ENCODE measurements around the gene KLF13.

The KLF13 gene

DNA sequence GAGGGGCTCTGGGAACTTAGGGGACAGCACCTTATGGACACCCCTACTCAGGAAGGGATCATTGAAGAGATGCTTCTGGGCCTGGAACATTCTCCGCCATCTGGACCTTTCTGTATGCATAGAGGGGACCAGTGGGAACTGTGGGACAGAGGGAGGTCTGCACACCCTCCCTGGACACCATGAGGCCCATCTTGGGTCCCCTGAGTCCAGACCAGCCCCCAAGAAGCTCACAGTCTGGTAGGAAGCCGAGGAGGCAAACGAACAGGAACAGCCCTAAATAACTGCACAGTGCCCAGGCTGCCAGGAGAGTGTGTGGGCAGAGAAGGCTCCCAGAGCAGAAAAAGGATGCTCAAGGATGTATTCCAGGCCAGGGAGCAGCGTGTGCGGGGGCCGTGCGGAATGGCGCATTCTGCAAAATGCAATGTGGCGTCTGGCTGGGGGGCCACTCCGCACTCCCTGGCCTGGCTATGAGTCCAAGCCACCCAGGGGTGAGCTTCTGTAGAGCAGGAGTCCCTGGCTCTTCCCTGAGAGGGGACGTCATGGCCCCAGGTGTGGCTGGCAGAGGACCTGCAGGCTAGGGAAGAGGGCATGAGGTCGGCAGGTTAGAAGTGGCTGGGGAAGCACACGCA lies 24.5 kb upstream of the KLF13 start:
- Histone ChIP-seq H3K4me3 (ENCODE audit: low read depth, low read length) (no peak overlapping the region), H3K4me1 (ENCODE audit: control insufficient read depth, insufficient read depth, low read length) (peaks cover 31% of the 10 kb centered on the region), H3K36me3 (ENCODE audit: control insufficient read depth, insufficient read depth, low read length) (no peaks in the 10 kb centered on the region)

GRCh38 chr15:31302778-31303725 lies 23.6 kb upstream of the KLF13 start:
- H3K9ac ChIP-seq (ENCODE audit: low read depth, low read length), result no peak overlapping the region
- H3K27me3 ChIP-seq (ENCODE audit: control insufficient read depth, insufficient read depth, low read length), result no peaks in the 10 kb centered on the region
- no peak overlapping the region for H3K4me3 ChIP-seq (ENCODE audit: low read depth, low read length)
- no peaks in the 10 kb centered on the region for H3K9me3 ChIP-seq (ENCODE audit: control insufficient read depth, insufficient read depth, low read length)
- peaks cover 38% of the 10 kb centered on the region for H3K4me1 ChIP-seq (ENCODE audit: control insufficient read depth, insufficient read depth, low read length)
- no peaks in the 10 kb centered on the region for H3K36me3 ChIP-seq (ENCODE audit: control insufficient read depth, insufficient read depth, low read length)

More for the DNA sequence above, 24.5 kb upstream of the KLF13 start:
- no peaks in the 10 kb centered on the region for H3K27me3 ChIP-seq (ENCODE audit: control insufficient read depth, insufficient read depth, low read length)
- H3K9ac ChIP-seq (ENCODE audit: low read depth, low read length), result no peak overlapping the region
- no peaks in the 10 kb centered on the region for H3K9me3 ChIP-seq (ENCODE audit: control insufficient read depth, insufficient read depth, low read length)

GRCh38 chr15:31303726-31304648 lies 22.6 kb upstream of the KLF13 start:
- Histone ChIP-seq H3K9ac (ENCODE audit: low read depth, low read length) (no peak overlapping the region), H3K4me3 (ENCODE audit: low read depth, low read length) (no peak overlapping the region), H3K9me3 (ENCODE audit: control insufficient read depth, insufficient read depth, low read length) (no peaks in the 10 kb centered on the region), H3K27me3 (ENCODE audit: control insufficient read depth, insufficient read depth, low read length) (no peaks in the 10 kb centered on the region), H3K4me1 (ENCODE audit: control insufficient read depth, insufficient read depth, low read length) (peaks cover 46% of the 10 kb centered on the region), H3K36me3 (ENCODE audit: control insufficient read depth, insufficient read depth, low read length) (no peaks in the 10 kb centered on the region)

DNA sequence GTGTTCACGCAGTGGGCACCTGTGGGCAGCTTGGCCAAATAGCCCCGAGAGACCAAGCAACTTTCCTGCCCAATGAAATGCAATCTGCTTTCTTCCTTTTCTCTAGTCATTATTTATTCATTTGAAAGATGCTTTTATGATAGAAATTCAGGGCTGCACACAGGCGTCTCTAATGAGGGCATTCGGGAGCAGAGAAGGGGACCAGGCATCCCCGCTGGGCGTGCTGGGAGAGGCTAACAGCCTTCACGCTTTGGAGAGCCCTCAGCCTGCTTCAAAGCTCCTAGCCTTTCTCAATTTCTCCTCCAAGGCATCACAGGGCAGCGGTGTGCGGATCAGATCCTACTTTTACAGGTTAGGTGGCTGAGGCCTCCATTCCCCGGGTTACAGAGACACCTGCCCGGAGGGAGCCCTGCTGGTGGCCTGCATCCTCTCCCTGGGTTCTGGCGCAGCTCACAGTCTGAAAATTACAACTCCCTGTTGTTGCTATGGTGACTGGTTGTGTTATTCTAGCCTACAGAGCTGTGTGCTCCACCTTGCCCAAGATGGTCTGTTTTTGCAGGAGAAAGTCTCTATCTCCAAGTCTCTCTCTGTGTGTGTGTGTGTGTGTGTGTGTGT lies 21.8 kb upstream of the KLF13 start:
- H3K36me3 ChIP-seq (ENCODE audit: control insufficient read depth, insufficient read depth, low read length), result no peaks in the 10 kb centered on the region
- H3K4me3 ChIP-seq (ENCODE audit: low read depth, low read length), result no peak overlapping the region
- H3K9me3 ChIP-seq (ENCODE audit: control insufficient read depth, insufficient read depth, low read length), result no peaks in the 10 kb centered on the region
- H3K9ac ChIP-seq (ENCODE audit: low read depth, low read length), result no peak overlapping the region
- H3K4me1 ChIP-seq (ENCODE audit: control insufficient read depth, insufficient read depth, low read length), result peaks cover 48% of the 10 kb centered on the region
- no peaks in the 10 kb centered on the region for H3K27me3 ChIP-seq (ENCODE audit: control insufficient read depth, insufficient read depth, low read length)

- peaks cover 48% of the 10 kb centered on the region for H3K4me1 ChIP-seq (ENCODE audit: control insufficient read depth, insufficient read depth, low read length)
- no peak overlapping the region for H3K4me3 ChIP-seq (ENCODE audit: low read depth, low read length)
- no peaks in the 10 kb centered on the region for H3K27me3 ChIP-seq (ENCODE audit: control insufficient read depth, insufficient read depth, low read length)
- no peaks in the 10 kb centered on the region for H3K9me3 ChIP-seq (ENCODE audit: control insufficient read depth, insufficient read depth, low read length)
- no peak overlapping the region for H3K9ac ChIP-seq (ENCODE audit: low read depth, low read length)
- H3K36me3 ChIP-seq (ENCODE audit: control insufficient read depth, insufficient read depth, low read length), result no peaks in the 10 kb centered on the region
These were observed 21.3 kb upstream of the KLF13 start for GRCh38 chr15:31305375-31305774.

DNA sequence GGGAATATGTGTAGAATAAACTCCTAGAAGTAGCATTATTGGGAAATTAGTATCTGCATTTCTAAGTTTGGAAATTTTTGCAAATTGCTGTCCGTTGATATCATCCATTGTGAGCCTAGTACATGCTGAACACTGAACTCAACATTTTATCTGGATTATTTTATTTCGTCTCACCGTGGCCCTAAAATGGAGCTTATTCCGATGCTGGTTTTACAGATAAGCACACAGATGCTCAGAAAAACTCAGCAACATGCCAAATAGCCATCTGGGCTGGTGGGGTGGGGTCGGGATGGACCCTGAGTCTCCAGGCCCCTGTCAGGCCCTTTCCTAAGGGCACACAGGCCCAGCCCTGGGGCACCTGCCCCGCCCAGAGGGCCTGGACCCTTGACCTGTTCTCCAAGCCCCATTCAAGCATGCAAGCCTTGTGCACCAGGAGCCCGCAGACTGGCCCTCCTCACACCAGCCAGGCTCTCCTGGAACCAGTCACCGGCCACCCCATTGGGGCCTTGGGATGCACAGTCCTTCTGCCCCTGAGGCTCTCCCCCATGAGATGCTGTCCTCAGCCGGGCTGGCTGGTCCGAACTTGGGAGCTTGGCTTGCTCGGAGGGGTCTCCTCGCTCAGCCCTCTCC lies 20.7 kb upstream of the KLF13 start:
- H3K9ac ChIP-seq (ENCODE audit: low read depth, low read length), result no peak overlapping the region
- no peaks in the 10 kb centered on the region for H3K27me3 ChIP-seq (ENCODE audit: control insufficient read depth, insufficient read depth, low read length)
- H3K4me1 ChIP-seq (ENCODE audit: control insufficient read depth, insufficient read depth, low read length), result peaks cover 48% of the 10 kb centered on the region
- no peaks in the 10 kb centered on the region for H3K9me3 ChIP-seq (ENCODE audit: control insufficient read depth, insufficient read depth, low read length)
- no peak overlapping the region for H3K4me3 ChIP-seq (ENCODE audit: low read depth, low read length)
- no peaks in the 10 kb centered on the region for H3K36me3 ChIP-seq (ENCODE audit: control insufficient read depth, insufficient read depth, low read length)

DNA sequence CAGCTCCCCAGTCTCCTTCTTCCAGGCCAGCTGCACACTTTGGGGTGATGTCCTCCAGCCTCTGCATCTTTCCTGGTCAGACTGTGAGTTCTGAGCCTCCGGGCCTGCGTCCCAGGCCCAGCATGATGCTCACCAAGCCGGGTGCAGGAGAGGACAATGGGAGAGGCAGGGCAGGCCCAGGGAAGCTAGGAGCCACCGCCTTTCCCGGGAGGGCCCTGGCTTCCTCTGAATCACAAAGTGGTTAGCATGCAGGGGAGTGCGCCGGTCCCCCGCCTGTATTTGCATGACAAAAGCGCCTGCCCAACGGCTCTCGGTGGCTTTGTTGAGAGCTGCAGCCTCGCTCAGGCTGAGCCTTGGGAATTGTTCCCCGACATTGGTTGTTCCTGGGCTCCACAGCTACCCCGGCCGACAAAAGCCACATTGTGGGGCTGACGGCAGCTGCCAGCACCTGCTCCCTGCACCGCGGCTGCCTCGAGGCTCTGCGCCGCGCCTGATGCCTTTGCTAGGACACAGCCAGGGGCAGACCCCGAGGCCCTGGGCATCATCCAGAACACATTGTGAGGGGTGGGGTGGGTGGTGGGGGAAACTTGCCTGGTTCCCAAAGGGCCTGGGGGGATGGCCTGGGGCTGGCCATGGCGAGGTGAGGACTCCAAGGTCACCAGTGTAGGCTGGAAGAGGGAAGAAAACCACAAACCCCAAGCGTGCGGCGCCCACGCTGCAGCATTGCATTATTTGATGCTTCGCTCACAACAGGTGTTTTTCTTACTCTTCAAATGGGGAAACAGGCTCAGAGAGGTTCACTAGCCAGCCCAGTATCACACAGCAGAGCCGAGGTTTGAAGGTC lies 20.0 kb upstream of the KLF13 start:
- peak overlapping the region; percentile 22 for H3K4me3 ChIP-seq (ENCODE audit: low read depth, low read length)
- H3K9ac ChIP-seq (ENCODE audit: low read depth, low read length), result peak overlapping the region; percentile 70
- no peaks in the 10 kb centered on the region for H3K9me3 ChIP-seq (ENCODE audit: control insufficient read depth, insufficient read depth, low read length)
- no peaks in the 10 kb centered on the region for H3K36me3 ChIP-seq (ENCODE audit: control insufficient read depth, insufficient read depth, low read length)
- no peaks in the 10 kb centered on the region for H3K27me3 ChIP-seq (ENCODE audit: control insufficient read depth, insufficient read depth, low read length)
- peaks cover 48% of the 10 kb centered on the region for H3K4me1 ChIP-seq (ENCODE audit: control insufficient read depth, insufficient read depth, low read length)

- Histone ChIP-seq H3K9me3 (ENCODE audit: control insufficient read depth, insufficient read depth, low read length) (no peaks in the 10 kb centered on the region), H3K27me3 (ENCODE audit: control insufficient read depth, insufficient read depth, low read length) (no peaks in the 10 kb centered on the region), H3K4me3 (ENCODE audit: low read depth, low read length) (peak overlapping the region; percentile 22), H3K9ac (ENCODE audit: low read depth, low read length) (peak overlapping the region; percentile 70), H3K36me3 (ENCODE audit: control insufficient read depth, insufficient read depth, low read length) (no peaks in the 10 kb centered on the region), H3K4me1 (ENCODE audit: control insufficient read depth, insufficient read depth, low read length) (peaks cover 50% of the 10 kb centered on the region)
These were observed 19.1 kb upstream of the KLF13 start for GRCh38 chr15:31307270-31308184.

DNA sequence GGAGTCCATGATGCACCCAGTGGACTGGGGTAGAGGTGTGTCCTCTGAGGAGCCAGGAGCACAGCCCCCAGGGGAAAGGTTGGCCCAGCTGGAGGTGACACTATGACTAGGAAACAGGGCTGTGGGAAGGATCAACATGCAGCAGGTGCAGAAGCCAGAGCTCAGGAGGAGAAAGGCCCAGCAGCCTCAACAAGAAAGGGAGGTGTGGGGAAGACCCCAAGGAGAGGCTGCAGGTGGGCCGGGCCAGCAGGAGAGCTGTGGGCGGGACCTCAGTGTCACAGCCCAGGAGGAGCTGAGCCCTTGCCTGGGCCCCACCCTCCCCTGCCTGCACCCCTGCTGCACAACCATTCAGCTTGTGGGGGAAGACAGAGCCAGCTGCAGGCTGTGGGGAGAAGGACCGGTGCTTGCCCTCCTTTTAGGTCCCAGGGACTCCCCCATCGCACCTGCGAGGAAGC lies 18.4 kb upstream of the KLF13 start:
- Histone ChIP-seq H3K36me3 (ENCODE audit: control insufficient read depth, insufficient read depth, low read length) (no peaks in the 10 kb centered on the region), H3K4me3 (ENCODE audit: low read depth, low read length) (no peak overlapping the region), H3K9ac (ENCODE audit: low read depth, low read length) (no peak overlapping the region), H3K9me3 (ENCODE audit: control insufficient read depth, insufficient read depth, low read length) (no peaks in the 10 kb centered on the region), H3K27me3 (ENCODE audit: control insufficient read depth, insufficient read depth, low read length) (no peaks in the 10 kb centered on the region), H3K4me1 (ENCODE audit: control insufficient read depth, insufficient read depth, low read length) (peaks cover 45% of the 10 kb centered on the region)
